ENCODE results near the gene CD300A. TPM values are rescaled to one million over a fixed set of nuclear protein-coding genes. Genes with fewer than 3 reads are reported as not detected.

The CD300A gene
- total RNA-seq, 2 donors from 2014 or later = 17.6 to 43.7 TPM

DNA sequence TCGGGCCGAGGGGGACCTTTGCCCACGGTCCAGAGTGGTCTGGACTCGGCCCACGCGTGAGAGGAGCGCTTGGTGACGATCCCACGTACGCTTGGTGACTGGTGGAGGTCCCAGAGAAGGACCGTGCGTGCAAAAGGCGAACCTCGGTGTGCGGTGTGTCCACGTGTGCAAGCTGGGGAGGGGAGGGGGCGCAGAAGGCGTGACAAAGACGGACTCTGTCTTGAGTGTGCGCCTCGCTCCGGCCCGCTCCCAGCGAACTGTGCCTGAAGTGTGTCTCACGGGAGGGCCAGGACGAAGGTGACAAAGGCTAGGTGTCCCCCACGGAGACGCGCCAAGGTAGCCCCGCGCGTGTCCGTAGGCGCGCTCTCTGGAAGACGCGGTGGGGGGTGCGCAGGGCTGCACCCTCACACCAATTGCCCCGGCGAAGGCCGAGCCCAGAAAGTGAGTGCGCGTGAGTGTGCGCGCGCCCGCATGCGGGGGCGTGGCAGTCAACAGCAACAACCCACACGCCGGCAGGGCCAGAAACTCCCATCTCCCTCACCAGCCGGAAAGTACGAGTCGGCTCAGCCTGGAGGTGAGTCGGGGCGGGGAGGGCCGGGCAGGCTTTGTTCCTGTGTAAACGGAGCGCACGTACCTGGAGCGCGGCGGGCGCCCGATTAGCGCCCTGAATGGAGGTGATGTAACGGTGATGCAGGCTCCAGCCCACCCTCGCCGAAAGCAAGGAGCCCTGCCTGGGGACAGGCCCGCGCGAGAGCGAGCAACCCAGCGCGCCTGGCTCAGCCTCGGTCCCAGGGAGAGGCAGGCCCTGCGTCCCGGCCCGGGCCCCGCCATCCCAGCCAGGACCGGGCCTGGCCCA lies 34.6 kb upstream of the CD300A start, which contains the start of gene GPRC5C:
Gene GPRC5C (plus strand): TSS at position 521 of the 856 bp plus-strand sequence. CDS start 7,689 bp downstream, outside the sequence.
- H3K36me3 Mint-ChIP-seq = no peaks in the 10 kb centered on the region
- H3K4me1 Mint-ChIP-seq (ENCODE audit: low read depth in 2 of 2) = peaks cover 0 to 2% of the 10 kb centered on the region in 2 donors
- no peaks in the 10 kb centered on the region for H3K9me3 Mint-ChIP-seq
- peak within 1 kb of the TSS; percentile 65 for H3K4me3 Mint-ChIP-seq
- peaks cover 10 to 19% of the 10 kb centered on the region in 2 donors for H3K27me3 Mint-ChIP-seq
- ATAC-seq (peak; percentile 54 to 66), DNase-seq (ENCODE audit: low spot score) (no peak)
- no peak within 1 kb of the TSS for H3K27ac Mint-ChIP-seq

DNA sequence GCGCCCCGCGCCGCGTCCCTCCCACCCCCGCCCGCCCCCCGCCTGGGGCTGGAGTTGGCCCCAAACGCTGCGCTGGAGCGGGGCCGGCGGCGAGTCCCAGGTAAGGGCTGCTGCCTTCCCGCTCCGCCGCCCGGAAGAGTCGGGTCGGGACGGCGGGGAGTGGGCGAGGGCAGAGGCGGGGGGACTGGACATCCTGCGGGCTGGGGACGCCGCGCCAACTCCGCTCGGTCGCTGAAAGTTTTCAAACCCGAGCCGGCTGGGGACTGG lies 34.1 kb upstream of the CD300A start:
- peaks cover 0 to 2% of the 10 kb centered on the region in 2 donors for H3K4me1 Mint-ChIP-seq (ENCODE audit: low read depth in 2 of 2)
- no peak overlapping the region for H3K4me3 Mint-ChIP-seq
- no peak for DNase-seq (ENCODE audit: low spot score)
- no peaks in the 10 kb centered on the region for H3K9me3 Mint-ChIP-seq
- peaks cover 10 to 20% of the 10 kb centered on the region in 2 donors for H3K27me3 Mint-ChIP-seq
- H3K27ac Mint-ChIP-seq = no peak overlapping the region
- peaks cover 6% of the 10 kb centered on the region for H3K36me3 Mint-ChIP-seq
- ATAC-seq = no peak

GRCh38 chr17:74432766-74433391 lies 33.6 kb upstream of the CD300A start:
- Mint-ChIP-seq H3K4me1 (ENCODE audit: low read depth in 2 of 2) (peaks cover 0 to 2% of the 10 kb centered on the region in 2 donors), H3K36me3 (peaks cover 11% of the 10 kb centered on the region), H3K9me3 (peaks cover under 1% of the 10 kb centered on the region), H3K27ac (no peak overlapping the region), H3K4me3 (no peak overlapping the region), H3K27me3 (peaks cover 10 to 20% of the 10 kb centered on the region in 2 donors)
- no peak for DNase-seq (ENCODE audit: low spot score)
- ATAC-seq = no peak

DNA sequence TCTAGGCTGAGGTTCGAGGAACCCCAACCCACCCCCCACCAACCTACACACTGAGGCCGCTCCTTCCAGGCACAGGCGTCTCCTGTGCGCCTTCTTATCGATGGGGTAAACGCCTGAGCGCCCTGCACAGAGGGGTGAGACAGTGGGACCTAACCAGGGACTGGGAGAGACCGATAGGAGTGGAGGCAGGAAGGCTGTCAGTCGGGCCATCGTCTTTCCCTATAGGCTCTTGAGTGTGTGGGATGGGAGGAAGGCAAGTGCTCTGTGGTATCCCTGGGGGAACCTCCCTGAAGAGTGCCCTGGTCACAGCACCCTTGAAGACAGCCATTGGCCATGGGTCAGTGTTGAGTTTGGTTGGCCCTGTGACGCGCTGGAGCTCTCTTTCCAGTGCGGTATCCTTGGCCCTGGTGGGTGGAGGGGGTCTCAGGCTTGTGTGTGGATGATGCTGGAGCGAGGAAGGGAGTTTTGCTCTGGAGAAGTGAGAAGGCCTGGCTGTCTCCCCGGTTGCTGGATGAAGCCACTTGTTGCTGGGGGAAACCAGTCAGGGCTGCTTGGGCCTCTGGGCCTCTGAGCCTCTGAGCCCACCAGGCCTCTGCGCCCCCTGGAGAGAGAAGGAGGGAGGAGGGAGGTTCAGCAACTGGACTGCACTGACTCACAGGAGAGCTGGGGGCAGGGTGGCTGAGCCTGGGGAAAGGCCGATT lies 32.9 kb upstream of the CD300A start:
- Mint-ChIP-seq H3K27ac (no peak overlapping the region), H3K27me3 (peaks cover 10 to 20% of the 10 kb centered on the region in 2 donors), H3K4me1 (ENCODE audit: low read depth in 2 of 2) (peaks cover 0 to 2% of the 10 kb centered on the region in 2 donors), H3K9me3 (peaks cover 3% of the 10 kb centered on the region), H3K4me3 (no peak overlapping the region), H3K36me3 (peaks cover 14% of the 10 kb centered on the region)
- DNase-seq (ENCODE audit: low spot score) (no peak), ATAC-seq (no peak)

- peaks cover 2 to 4% of the 10 kb centered on the region in 2 donors for H3K4me1 Mint-ChIP-seq (ENCODE audit: low read depth in 2 of 2)
- H3K9me3 Mint-ChIP-seq = peaks cover 3% of the 10 kb centered on the region
- H3K27ac Mint-ChIP-seq = no peak overlapping the region
- peaks cover 23% of the 10 kb centered on the region for H3K36me3 Mint-ChIP-seq
- peaks cover 10 to 15% of the 10 kb centered on the region in 2 donors for H3K27me3 Mint-ChIP-seq
- no peak overlapping the region for H3K4me3 Mint-ChIP-seq
- ATAC-seq = no peak
- no peak for DNase-seq (ENCODE audit: low spot score)
Observed at GRCh38 chr17:74435775-74436359, 30.6 kb upstream of the CD300A start.

DNA sequence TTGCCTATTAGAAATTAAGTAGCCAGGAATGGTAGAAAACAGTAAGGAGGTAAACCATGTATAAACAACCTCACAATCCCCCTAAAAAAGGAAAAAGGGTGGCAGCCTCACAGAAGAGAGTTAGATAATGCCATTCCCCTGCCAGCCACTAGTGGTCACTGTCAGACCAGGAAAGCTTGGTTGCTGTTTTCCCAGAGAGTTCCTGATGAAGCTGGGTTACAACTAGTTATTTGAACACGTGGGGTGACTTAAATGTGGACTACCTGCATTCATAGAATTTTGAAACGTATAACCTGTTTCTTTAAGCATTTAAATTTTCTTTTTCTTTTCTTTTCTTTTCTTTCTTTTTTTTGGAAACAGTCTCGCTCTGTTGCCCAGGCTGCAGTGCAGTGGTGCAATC lies 28.7 kb upstream of the CD300A start:
- peaks cover 0 to 4% of the 10 kb centered on the region in 2 donors for H3K4me1 Mint-ChIP-seq (ENCODE audit: low read depth in 2 of 2)
- no peak for ATAC-seq
- peaks cover 23% of the 10 kb centered on the region for H3K36me3 Mint-ChIP-seq

GRCh38 chr17:74439691-74440567 lies 26.5 kb upstream of the CD300A start:
- Mint-ChIP-seq H3K27ac (no peak overlapping the region), H3K4me1 (ENCODE audit: low read depth in 2 of 2) (peaks cover 0 to 4% of the 10 kb centered on the region in 2 donors), H3K27me3 (peaks cover 0 to 7% of the 10 kb centered on the region in 2 donors), H3K9me3 (peaks cover 3% of the 10 kb centered on the region), H3K4me3 (no peak overlapping the region), H3K36me3 (peaks cover 23% of the 10 kb centered on the region)
- ATAC-seq = no peak
- no peak for DNase-seq (ENCODE audit: low spot score)

More for the DNA sequence above, 28.7 kb upstream of the CD300A start:
- no peak overlapping the region for H3K27ac Mint-ChIP-seq
- H3K27me3 Mint-ChIP-seq = peaks cover 10 to 12% of the 10 kb centered on the region in 2 donors
- H3K4me3 Mint-ChIP-seq = no peak overlapping the region
- H3K9me3 Mint-ChIP-seq = peaks cover 3% of the 10 kb centered on the region
- DNase-seq (ENCODE audit: low spot score) = no peak

DNA sequence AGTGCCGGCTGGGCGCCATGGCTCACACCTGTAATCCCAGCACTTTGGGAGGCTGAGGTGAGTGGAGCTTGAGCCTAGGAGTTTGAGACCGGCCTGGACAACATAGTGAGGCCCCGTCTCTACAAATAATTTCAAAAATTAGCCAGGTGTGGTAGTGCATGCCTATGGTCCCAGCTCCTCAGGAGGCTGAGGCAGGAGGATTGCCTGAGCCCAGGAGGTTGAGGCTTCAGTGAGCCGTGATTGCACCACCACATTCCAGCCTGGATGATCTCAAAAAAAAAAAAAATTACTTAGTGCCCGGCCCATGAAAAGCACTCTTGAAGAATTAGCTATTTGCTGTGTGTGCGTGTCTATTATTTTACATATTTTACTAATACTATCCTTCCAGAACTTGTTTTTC lies 24.9 kb upstream of the CD300A start:
- Mint-ChIP-seq H3K4me3 (no peak overlapping the region), H3K27ac (no peak overlapping the region), H3K9me3 (peaks cover 3% of the 10 kb centered on the region), H3K4me1 (ENCODE audit: low read depth in 2 of 2) (peaks cover 0 to 4% of the 10 kb centered on the region in 2 donors), H3K36me3 (peaks cover 23% of the 10 kb centered on the region), H3K27me3 (peaks cover 0 to 3% of the 10 kb centered on the region in 2 donors)
- ATAC-seq (no peak), DNase-seq (ENCODE audit: low spot score) (no peak)

GRCh38 chr17:74442291-74442669 lies 24.2 kb upstream of the CD300A start:
- Mint-ChIP-seq H3K27me3 (no peaks in the 10 kb centered on the region), H3K4me1 (ENCODE audit: low read depth in 2 of 2) (peaks cover 0 to 4% of the 10 kb centered on the region in 2 donors), H3K27ac (no peak overlapping the region), H3K36me3 (peaks cover 18% of the 10 kb centered on the region), H3K9me3 (peaks cover 3% of the 10 kb centered on the region), H3K4me3 (no peak overlapping the region)
- DNase-seq (ENCODE audit: low spot score) = no peak
- no peak for ATAC-seq

GRCh38 chr17:74442670-74443515 lies 23.5 kb upstream of the CD300A start:
- Mint-ChIP-seq H3K4me1 (ENCODE audit: low read depth in 2 of 2) (peaks cover 0 to 4% of the 10 kb centered on the region in 2 donors), H3K4me3 (no peak overlapping the region), H3K27me3 (no peaks in the 10 kb centered on the region), H3K27ac (no peak overlapping the region), H3K36me3 (peaks cover 12% of the 10 kb centered on the region), H3K9me3 (peaks cover 2% of the 10 kb centered on the region)
- DNase-seq (ENCODE audit: low spot score) (no peak), ATAC-seq (peak; percentile 32 to 59)

DNA sequence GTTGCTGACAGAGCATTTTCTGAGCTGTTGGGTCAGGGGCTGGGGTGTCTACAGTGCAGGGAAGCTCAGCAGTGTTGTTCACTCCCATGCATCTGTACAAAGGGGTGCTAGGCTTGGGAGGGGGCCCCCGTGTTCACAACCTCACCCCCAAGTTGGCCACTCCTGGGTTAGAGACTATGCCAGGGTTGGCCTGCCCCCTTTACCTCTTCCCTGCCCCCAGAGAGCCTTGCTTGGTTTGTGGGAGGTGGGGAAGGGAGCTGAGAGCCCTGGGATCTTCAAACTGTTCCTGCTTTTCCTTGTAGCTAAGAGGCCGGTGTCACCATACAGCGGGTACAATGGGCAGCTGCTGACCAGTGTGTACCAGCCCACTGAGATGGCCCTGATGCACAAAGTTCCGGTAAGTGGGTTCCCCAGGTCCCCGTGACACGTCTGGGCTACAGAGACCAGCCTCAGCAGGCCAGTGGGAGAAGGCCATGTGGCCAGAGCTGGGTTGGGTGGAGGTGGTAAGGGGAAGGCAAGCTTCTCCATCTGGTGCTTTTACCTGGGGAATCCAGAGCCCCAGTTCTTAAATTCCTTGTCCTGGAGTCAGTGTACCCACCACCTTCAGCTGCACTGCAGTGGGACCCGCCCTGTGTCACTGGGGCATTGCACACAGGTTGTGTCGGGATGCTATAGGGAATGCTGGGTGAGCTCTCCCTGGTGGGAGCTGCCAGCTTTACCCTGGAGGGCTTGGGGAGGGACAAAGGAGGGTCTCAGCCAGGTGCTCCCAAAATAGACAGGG lies 22.7 kb upstream of the CD300A start:
- ATAC-seq (no peak), DNase-seq (ENCODE audit: low spot score) (no peak)
- H3K9me3 Mint-ChIP-seq = no peaks in the 10 kb centered on the region
- no peak overlapping the region for H3K27ac Mint-ChIP-seq
- no peak overlapping the region for H3K4me3 Mint-ChIP-seq
- no peaks in the 10 kb centered on the region for H3K27me3 Mint-ChIP-seq
- peaks cover 0 to 4% of the 10 kb centered on the region in 2 donors for H3K4me1 Mint-ChIP-seq (ENCODE audit: low read depth in 2 of 2)
- H3K36me3 Mint-ChIP-seq = peaks cover 8% of the 10 kb centered on the region

- no peaks in the 10 kb centered on the region for H3K27me3 Mint-ChIP-seq
- no peaks in the 10 kb centered on the region for H3K9me3 Mint-ChIP-seq
- H3K36me3 Mint-ChIP-seq = peaks cover 4% of the 10 kb centered on the region
- H3K4me1 Mint-ChIP-seq (ENCODE audit: low read depth in 2 of 2) = peaks cover 0 to 4% of the 10 kb centered on the region in 2 donors
- H3K4me3 Mint-ChIP-seq = no peak overlapping the region
- ATAC-seq (no peak), DNase-seq (ENCODE audit: low spot score) (no peak)
- no peak overlapping the region for H3K27ac Mint-ChIP-seq
Observed at GRCh38 chr17:74444406-74444805, 22.0 kb upstream of the CD300A start.
